ENCODE measurements around the gene EFNA1.

EFNA1 gene

DNA sequence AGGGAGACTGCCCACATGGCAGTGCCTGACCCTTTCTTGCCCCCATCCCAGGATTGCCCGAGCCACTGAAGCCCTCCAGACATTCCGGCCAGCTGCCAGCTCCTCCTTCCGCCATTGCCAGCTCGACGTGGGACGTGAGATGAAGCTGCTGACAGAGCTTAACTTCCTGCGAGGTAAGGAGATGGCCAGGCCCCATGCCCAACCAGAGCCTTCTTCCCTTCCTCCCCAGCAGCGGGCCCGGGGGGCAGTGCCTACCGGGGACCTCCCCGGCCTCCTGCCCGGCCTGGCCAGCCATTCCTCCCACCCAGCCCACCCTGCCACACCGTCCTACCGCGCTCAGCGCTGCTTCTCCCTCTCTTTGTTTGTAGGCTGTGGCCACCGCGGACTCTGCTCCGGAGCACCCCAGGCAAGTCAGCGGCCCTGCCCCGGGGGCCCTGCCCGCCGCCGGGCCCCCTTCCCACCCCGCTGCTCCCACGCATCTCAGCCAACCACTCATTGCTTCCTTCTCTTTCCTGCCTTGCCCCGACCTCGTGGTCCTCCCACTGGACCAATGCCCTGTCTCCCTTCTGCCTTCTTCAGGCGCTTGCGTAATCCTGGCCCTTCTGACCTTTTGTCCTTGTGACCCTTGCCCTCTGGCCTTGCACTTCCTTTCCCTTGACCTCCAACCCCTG, 50.9 kb downstream of the EFNA1 start:
- Histone ChIP-seq H3K4me2 (ENCODE audit: low read depth, low read length) (no peak overlapping the region), H2AFZ (ENCODE audit: low read length) (no peak overlapping the region), H4K20me1 (ENCODE audit: insufficient read depth, low read length) (no peaks in the 10 kb centered on the region), H3F3A (ENCODE audit: insufficient read depth, low read length) (no peaks in the 10 kb centered on the region), H3K4me3 (ENCODE audit: low read length) (no peak overlapping the region), H3K9me2 (replicated peaks; ENCODE audit: insufficient read depth, low read length) (no peaks in the 10 kb centered on the region), H3K36me3 (replicated peaks; ENCODE audit: insufficient read depth, low read length) (no peaks in the 10 kb centered on the region), H3K79me2 (ENCODE audit: low read length) (no peaks in the 10 kb centered on the region), H3K27ac (ENCODE audit: low read length) (no peak overlapping the region), H3K4me1 (ENCODE audit: low read length) (peaks cover 10% of the 10 kb centered on the region), H3K9ac (ENCODE audit: low read length) (no peak overlapping the region), H3K27me3 (replicated peaks; ENCODE audit: insufficient read depth, low read length) (peaks cover 65% of the 10 kb centered on the region), H3K9me3 (replicated peaks; ENCODE audit: insufficient read depth, low read length) (no peaks in the 10 kb centered on the region)
- DNase-seq = no peak
- TF ChIP-seq EZH2phosphoT487 (IDR thresholded peaks at IDR 0.05; ENCODE audit: low read length) (no peak), EZH2 (optimal IDR thresholded peaks at IDR 0.05; ENCODE audit: low read depth, low read length) (no peak)
- TF ChIP-seq, protein P1, sequence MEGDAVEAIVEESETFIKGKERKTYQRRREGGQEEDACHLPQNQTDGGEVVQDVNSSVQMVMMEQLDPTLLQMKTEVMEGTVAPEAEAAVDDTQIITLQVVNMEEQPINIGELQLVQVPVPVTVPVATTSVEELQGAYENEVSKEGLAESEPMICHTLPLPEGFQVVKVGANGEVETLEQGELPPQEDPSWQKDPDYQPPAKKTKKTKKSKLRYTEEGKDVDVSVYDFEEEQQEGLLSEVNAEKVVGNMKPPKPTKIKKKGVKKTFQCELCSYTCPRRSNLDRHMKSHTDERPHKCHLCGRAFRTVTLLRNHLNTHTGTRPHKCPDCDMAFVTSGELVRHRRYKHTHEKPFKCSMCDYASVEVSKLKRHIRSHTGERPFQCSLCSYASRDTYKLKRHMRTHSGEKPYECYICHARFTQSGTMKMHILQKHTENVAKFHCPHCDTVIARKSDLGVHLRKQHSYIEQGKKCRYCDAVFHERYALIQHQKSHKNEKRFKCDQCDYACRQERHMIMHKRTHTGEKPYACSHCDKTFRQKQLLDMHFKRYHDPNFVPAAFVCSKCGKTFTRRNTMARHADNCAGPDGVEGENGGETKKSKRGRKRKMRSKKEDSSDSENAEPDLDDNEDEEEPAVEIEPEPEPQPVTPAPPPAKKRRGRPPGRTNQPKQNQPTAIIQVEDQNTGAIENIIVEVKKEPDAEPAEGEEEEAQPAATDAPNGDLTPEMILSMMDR (IDR thresholded peaks at IDR 0.05; ENCODE audit: low read length) = no peak

DNA sequence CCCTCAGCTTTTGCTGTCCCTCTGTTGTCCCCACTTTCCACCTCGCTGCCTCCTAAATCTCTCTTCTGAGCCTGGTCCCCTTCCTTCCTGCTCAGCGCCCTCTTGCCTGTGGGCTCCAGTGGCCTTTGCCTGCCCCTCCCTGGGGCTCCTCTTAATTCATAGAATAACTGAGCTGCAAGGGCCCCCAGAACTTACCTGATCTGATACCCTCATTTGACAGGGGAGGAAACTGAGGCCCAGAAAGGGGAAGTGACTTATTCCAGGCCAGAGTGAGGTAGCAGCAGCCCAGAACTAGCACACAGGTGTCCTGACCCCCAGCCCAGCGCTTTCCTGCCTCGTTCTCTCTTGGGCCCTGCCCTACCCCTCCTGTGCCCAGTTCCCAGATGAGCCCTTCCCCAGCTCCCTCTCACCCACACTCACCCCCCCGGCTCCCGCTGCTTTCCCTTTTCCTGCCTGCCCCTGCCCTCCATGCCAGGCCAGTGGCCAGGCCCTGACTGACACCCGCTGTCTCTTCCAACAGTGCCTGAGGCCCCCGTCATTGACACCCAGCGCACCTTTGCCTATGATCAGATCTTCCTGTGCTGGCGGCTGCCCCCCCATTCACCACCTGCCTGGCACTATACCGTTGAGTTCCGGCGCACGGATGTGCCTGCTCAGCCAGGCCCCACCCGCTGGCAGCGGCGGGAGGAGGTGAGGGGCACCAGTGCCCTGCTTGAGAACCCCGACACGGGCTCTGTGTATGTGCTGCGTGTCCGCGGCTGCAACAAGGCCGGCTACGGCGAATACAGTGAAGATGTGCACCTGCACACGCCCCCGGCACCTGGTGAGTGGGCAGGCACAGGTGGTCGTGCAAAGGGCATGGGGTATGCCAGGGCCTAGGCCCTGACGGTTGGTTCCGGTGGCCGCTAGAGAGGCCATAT, 51.7 kb downstream of the EFNA1 start:
- peaks cover 65% of the 10 kb centered on the region for H3K27me3 ChIP-seq (replicated peaks; ENCODE audit: insufficient read depth, low read length)
- no peaks in the 10 kb centered on the region for H3K9me2 ChIP-seq (replicated peaks; ENCODE audit: insufficient read depth, low read length)
- H3K9ac ChIP-seq (ENCODE audit: low read length) = no peak overlapping the region
- H4K20me1 ChIP-seq (ENCODE audit: insufficient read depth, low read length) = no peaks in the 10 kb centered on the region
- H3K4me1 ChIP-seq (ENCODE audit: low read length) = 0 out of 2 replicates have a peak, but pooled peaks cover 2% of the 10 kb centered on the region
- TF ChIP-seq, protein P1 (IDR thresholded peaks at IDR 0.05; ENCODE audit: low read length) = no peak
- TF ChIP-seq EZH2phosphoT487 (IDR thresholded peaks at IDR 0.05; ENCODE audit: low read length) (no peak), EZH2 (optimal IDR thresholded peaks at IDR 0.05; ENCODE audit: low read depth, low read length) (no peak)
- no peak overlapping the region for H3K4me3 ChIP-seq (ENCODE audit: low read length)
- H3K9me3 ChIP-seq (replicated peaks; ENCODE audit: insufficient read depth, low read length) = no peaks in the 10 kb centered on the region
- H3K79me2 ChIP-seq (ENCODE audit: low read length) = no peaks in the 10 kb centered on the region
- no peak for DNase-seq
- no peak overlapping the region for H2AFZ ChIP-seq (ENCODE audit: low read length)
- H3K4me2 ChIP-seq (ENCODE audit: low read depth, low read length) = no peak overlapping the region
- H3K36me3 ChIP-seq (replicated peaks; ENCODE audit: insufficient read depth, low read length) = no peaks in the 10 kb centered on the region
- no peak overlapping the region for H3K27ac ChIP-seq (ENCODE audit: low read length)
- H3F3A ChIP-seq (ENCODE audit: insufficient read depth, low read length) = no peaks in the 10 kb centered on the region

DNA sequence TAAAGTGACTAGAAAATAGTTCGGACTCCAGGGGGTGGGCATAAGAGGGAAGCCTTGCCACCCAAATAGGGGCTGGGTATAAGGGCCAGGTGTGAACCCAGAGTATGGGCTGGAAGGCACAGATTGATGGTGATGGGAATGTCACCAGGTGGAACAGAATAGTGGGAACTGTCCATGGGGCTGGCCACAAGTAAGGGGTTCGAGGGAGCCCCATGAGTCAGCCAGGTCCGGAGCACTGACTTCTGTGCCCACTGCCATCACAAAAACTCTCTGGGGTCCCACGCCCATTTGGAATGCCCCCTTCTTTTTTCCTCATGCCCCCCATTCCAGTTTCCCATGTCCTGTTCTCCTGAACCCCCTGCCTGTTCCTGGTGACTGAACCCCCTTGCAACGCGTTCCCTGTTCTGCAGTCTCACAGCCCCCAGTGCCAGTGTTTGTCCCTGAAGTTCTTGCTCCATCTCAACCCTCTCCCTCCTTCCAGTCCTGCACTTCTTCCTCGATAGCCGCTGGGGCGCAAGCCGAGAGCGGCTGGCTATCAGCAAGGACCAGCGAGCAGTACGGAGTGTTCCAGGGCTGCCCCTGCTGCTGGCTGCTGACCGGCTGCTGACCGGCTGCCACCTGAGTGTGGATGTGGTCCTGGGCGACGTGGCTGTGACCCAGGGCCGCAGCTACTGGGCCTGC, 53.8 kb downstream of the EFNA1 start:
- Histone ChIP-seq H3K27me3 (replicated peaks; ENCODE audit: insufficient read depth, low read length) (peaks cover 49% of the 10 kb centered on the region), H3K36me3 (replicated peaks; ENCODE audit: insufficient read depth, low read length) (no peaks in the 10 kb centered on the region), H3F3A (ENCODE audit: insufficient read depth, low read length) (no peaks in the 10 kb centered on the region), H3K27ac (ENCODE audit: low read length) (no peak overlapping the region), H4K20me1 (ENCODE audit: insufficient read depth, low read length) (no peaks in the 10 kb centered on the region), H3K4me1 (ENCODE audit: low read length) (peaks cover 13% of the 10 kb centered on the region), H3K4me3 (ENCODE audit: low read length) (no peak overlapping the region), H3K9ac (ENCODE audit: low read length) (no peak overlapping the region), H2AFZ (ENCODE audit: low read length) (no peak overlapping the region), H3K9me2 (replicated peaks; ENCODE audit: insufficient read depth, low read length) (no peaks in the 10 kb centered on the region), H3K79me2 (ENCODE audit: low read length) (no peaks in the 10 kb centered on the region), H3K4me2 (ENCODE audit: low read depth, low read length) (no peak overlapping the region), H3K9me3 (replicated peaks; ENCODE audit: insufficient read depth, low read length) (no peaks in the 10 kb centered on the region)
- no peak for TF ChIP-seq EZH2phosphoT487 (IDR thresholded peaks at IDR 0.05; ENCODE audit: low read length)
- TF ChIP-seq, protein P1 (IDR thresholded peaks at IDR 0.05; ENCODE audit: low read length) = no peak
- no peak for TF ChIP-seq EZH2 (optimal IDR thresholded peaks at IDR 0.05; ENCODE audit: low read depth, low read length)
- no peak for DNase-seq
